Fibroblast of pulmonary artery (primary cell): Measurements from ENCODE around the gene LGR4.

Source experiments
- DNase-seq: peaks from one replicate; pipeline ENCODE4 v3.0.0-alpha.2; 2010; ENCODE audit warnings: low read depth
- H3K4me3 ChIP-seq: replicated peaks from 2 replicates; pipeline ENCODE4 v1.5.1; 2011; ENCODE audit warnings: low read depth, mild to moderate bottlenecking, control low read depth, low read length, moderate library complexity
- CTCF ChIP-seq: IDR thresholded peaks from 2 replicates; pipeline ENCODE4 v1.5.1; 2011; ENCODE audit warnings: mild to moderate bottlenecking, control low read depth, low read length, inconsistent platforms; ENCODE audit errors: missing control alignments

The LGR4 gene

DNA sequence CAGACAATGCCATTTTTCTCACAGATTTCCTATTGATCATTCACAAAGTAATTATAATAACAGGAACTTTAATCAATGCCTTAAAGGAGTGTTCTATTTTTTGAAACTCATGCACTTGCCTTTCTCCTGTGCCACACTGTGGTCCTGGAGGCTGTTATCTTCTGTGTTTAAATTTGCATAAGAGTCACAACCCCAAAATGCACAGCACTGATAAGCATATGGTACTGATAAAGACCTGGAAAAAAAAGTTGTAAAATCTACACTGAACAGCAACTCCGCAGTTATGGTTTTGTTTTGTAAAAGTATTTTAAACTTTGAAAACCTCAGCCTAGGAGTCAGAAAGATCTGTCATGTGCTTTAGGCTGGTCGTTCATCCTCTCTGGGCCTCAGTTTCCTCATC, 100.4 kb downstream of the LGR4 start:
- H3K4me3 ChIP-seq = no peak overlapping the region
- TF ChIP-seq CTCF = no peak
- no peak for DNase-seq

DNA sequence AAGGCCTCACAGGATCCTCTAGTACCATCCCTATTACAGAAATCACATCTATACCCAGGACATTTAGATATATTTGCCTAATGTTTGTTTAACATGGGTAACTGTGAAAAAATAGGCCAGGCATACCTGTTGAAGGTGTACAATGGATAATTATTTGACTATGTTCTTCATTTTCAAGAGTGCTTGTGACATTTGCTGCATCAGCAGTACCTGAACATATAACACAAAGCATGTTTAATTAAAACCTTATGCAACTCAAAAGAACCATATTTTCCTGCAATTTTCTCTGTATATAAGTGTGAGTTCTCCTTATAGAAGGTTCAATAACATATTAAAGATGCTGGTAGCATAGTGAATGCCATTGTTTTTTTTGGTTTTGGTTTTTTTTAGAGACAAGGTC, 101.1 kb downstream of the LGR4 start:
- no peak overlapping the region for H3K4me3 ChIP-seq
- no peak for TF ChIP-seq CTCF
- no peak for DNase-seq

- no peak for TF ChIP-seq CTCF
- H3K4me3 ChIP-seq = no peak overlapping the region
- no peak for DNase-seq
Observed at GRCh38 chr11:27370374-27370773, 102.2 kb downstream of the LGR4 start.

GRCh38 chr11:27367881-27368280, 104.7 kb downstream of the LGR4 start:
- no peak overlapping the region for H3K4me3 ChIP-seq
- TF ChIP-seq CTCF = no peak
- no peak for DNase-seq

DNA sequence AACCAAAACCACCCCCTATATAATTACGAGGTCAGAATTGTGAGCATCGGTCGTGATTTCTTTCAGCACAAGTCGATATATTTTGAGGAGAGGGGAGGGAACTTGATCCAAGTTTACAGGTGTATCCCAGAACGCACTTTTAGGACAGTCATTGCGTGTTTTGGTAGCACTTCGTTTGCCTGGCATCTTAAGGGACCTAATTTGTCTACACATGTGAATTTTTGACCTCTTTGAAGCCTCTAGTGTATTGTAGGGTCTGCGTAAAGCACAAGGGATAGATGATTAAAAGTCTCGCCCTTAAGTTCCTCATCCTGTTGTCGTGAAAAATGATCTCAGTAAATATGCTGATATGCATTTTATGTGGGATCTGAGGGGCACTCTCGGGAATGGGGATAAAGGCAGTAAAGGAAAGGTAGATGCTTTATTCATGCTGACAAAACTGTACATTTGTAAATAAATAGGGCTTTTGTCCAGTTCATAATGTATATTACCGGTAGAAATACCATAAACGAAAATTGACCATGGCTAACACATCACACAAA, 108.9 kb downstream of the LGR4 start:
- DNase-seq = no peak
- peak overlapping the region; percentile 78 for H3K4me3 ChIP-seq
- no peak for TF ChIP-seq CTCF

DNA sequence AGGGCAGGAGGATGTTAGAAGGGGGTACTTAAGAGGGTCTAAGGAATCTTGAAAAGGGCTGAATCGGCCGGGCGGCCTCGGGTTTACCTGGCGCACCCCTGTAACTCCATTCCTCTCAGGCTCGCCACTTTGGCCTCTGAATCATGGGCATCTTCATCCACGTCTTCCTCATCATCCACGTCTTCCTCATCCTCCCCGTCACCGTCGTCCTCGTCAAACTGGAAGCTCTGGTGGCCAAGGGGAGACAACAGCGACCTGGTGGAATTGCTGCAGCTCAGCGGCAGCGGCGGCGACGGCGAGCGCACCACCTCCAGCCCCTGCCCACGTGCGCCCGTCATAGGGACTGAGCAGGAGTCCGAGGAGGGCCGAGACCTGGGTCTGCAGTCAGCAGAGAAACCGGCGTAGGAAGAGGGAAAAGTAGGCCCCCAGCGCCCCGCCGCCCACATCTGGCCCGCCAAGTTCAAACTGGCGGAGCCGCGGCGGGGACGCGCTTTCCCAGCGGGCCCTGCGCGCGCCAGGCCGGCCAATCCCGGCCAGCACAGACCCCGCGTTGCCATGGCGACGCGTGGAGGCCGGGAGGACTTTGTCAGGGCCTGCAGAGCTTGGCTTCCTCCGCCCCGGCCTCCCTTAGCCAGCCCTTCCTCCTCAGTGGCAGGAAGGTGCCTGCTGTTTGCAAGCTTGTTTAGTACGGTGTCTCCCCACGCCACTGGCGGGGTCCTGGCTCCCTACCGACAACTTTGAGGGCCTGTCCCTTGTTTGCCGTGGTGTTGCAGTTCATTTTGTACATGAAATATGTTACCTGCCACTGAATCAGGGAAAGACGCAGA, 109.6 kb downstream of the LGR4 start, which contains the start of gene CCDC34:
Gene CCDC34 (minus strand): TSS at position 467 of the 827 bp plus-strand sequence. CDS start 21 bp downstream, at position 446.
- H3K4me3 ChIP-seq = peak within 1 kb of the TSS; percentile 78
- TF ChIP-seq CTCF = no peak
- DNase-seq = peak; percentile 93
